Anterior cingulate cortex (tissue), 58 donors: ENCODE results near the gene YBEY.
"Not testable (repeated sequence)": the region's sequence is repeated elsewhere in the genome, so short reads cannot be mapped to it uniquely, and the experiment has no call there.

Experiments used
- DNase-seq, 58 donors: peaks; one replicate each; lab custom pipeline; 2025; lab: John Stamatoyannopoulos, UW

Gene YBEY

GRCh38 chr21:46297338-46298271, 11.5 kb downstream of the YBEY start:
- no peak for DNase-seq

- DNase-seq = no peak
Measured at GRCh38 chr21:46299167-46299566, 13.0 kb downstream of the YBEY start.

GRCh38 chr21:46301759-46302158, 15.6 kb downstream of the YBEY start:
- no peak for DNase-seq

GRCh38 chr21:46304437-46304836, 18.3 kb downstream of the YBEY start:
- no peak for DNase-seq

GRCh38 chr21:46304955-46305354, 18.8 kb downstream of the YBEY start:
- DNase-seq = peak in 20 of 58 donors; percentile 1 to 81 (median 34)

GRCh38 chr21:46307625-46308024, 21.5 kb downstream of the YBEY start:
- no peak for DNase-seq

GRCh38 chr21:46308431-46308830, 22.3 kb downstream of the YBEY start:
- no peak for DNase-seq

- not testable (repeated sequence) for DNase-seq
Measured at GRCh38 chr21:46310260-46310659, 24.1 kb downstream of the YBEY start.

GRCh38 chr21:46311568-46311967, 25.4 kb downstream of the YBEY start:
- no peak for DNase-seq

- no peak for DNase-seq
Measured at GRCh38 chr21:46312949-46313348, 26.8 kb downstream of the YBEY start.

- no peak for DNase-seq
Measured at GRCh38 chr21:46314441-46315020, 28.4 kb downstream of the YBEY start.

- no peak for DNase-seq
Measured at GRCh38 chr21:46316708-46317324, 30.7 kb downstream of the YBEY start.

- no peak for DNase-seq
Measured at GRCh38 chr21:46317710-46318463, 31.7 kb downstream of the YBEY start.

GRCh38 chr21:46318464-46318845, 32.3 kb downstream of the YBEY start:
- DNase-seq = no peak

- no peak for DNase-seq
Measured at GRCh38 chr21:46319186-46319585, 33.0 kb downstream of the YBEY start.

GRCh38 chr21:46320331-46320801, 34.2 kb downstream of the YBEY start:
- no peak for DNase-seq

GRCh38 chr21:46322351-46323226, 36.4 kb downstream of the YBEY start:
- no peak for DNase-seq

GRCh38 chr21:46323227-46323709, 37.1 kb downstream of the YBEY start:
- DNase-seq = peak in 2 of 58 donors; percentile 47 to 61

GRCh38 chr21:46323710-46324389, 37.7 kb downstream of the YBEY start, which contains the start of the genes C21orf58 and PCNT:
Gene C21orf58, minus strand, starts transcription at chr21:46323870. Its CDS starts 1,132 bp downstream, at chr21:46322738.
Gene PCNT, plus strand, starts transcription at chr21:46324156. Its CDS starts 73 bp downstream, at chr21:46324229.
- DNase-seq = peak; percentile 73 to 98 (median 95)
